Uterus (tissue), 2 donors: Measurements from ENCODE around the gene S100A5.

Experiments
- POLR2A ChIP-seq, 2 donors: fragments of 450-650 bp; IDR thresholded peaks; one replicate each; pipeline ENCODE4 v1.6.1; 2016; ENCODE audit warnings: antibody characterized with exemption in 2 of 2, mild to moderate bottlenecking in 1 of 2, moderate library complexity in 1 of 2
- TF ChIP-seq, protein P1 (sequence below), 4 experiments: fragments of 200-600 bp in 2 of 4; fragments of 450-650 bp in 2 of 4; sonication (generic) in 2 of 4; IDR thresholded peaks; one replicate each; pipeline ENCODE4 v1.5.1; 2016 to 2019; ENCODE audit warnings: antibody characterized with exemption in 4 of 4, mild to moderate bottlenecking in 2 of 4, moderate library complexity in 1 of 4

GRCh38 chr1:153570874-153571273 is 30.1 kb upstream of the S100A5 start:
- TF ChIP-seq POLR2A (IDR thresholded peaks at IDR 0.05) = no peak
- TF ChIP-seq, protein P1, sequence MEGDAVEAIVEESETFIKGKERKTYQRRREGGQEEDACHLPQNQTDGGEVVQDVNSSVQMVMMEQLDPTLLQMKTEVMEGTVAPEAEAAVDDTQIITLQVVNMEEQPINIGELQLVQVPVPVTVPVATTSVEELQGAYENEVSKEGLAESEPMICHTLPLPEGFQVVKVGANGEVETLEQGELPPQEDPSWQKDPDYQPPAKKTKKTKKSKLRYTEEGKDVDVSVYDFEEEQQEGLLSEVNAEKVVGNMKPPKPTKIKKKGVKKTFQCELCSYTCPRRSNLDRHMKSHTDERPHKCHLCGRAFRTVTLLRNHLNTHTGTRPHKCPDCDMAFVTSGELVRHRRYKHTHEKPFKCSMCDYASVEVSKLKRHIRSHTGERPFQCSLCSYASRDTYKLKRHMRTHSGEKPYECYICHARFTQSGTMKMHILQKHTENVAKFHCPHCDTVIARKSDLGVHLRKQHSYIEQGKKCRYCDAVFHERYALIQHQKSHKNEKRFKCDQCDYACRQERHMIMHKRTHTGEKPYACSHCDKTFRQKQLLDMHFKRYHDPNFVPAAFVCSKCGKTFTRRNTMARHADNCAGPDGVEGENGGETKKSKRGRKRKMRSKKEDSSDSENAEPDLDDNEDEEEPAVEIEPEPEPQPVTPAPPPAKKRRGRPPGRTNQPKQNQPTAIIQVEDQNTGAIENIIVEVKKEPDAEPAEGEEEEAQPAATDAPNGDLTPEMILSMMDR (IDR thresholded peaks at IDR 0.05) = no peak
